MM.1S (cell line): ENCODE data around the gene DHFR.
"Not testable (repeated sequence)": the region's sequence is repeated elsewhere in the genome, so short reads cannot be mapped to it uniquely, and the experiment has no call there.

Source experiments
- DNase-seq: peaks from one replicate; pipeline ENCODE4 v3.0.0-alpha.2; 2015
- H2AFZ ChIP-seq: fragments of 300-600 bp; sonication (generic); 2 replicates; pipeline ENCODE4 v1.6.0; 2016; ENCODE audit warnings: antibody characterized with exemption, low read length
- H3F3A ChIP-seq: fragments of 300-600 bp; sonication (generic); 2 replicates; pipeline ENCODE4 v1.6.1; 2016; ENCODE audit warnings: mild to moderate bottlenecking, antibody characterized with exemption, low read length, moderate library complexity, mixed read lengths; ENCODE audit not compliant: insufficient read depth
- H3K27ac ChIP-seq: fragments of 300-600 bp; sonication (generic); 2 replicates; pipeline ENCODE4 v1.5.1; 2016; ENCODE audit warnings: mild to moderate bottlenecking, low read length
- H3K27me3 ChIP-seq: fragments of 300-600 bp; sonication (generic); replicated peaks from 2 replicates; pipeline ENCODE4 v1.6.0; 2016; ENCODE audit warnings: low read length; ENCODE audit not compliant: insufficient read depth
- H3K36me3 ChIP-seq: fragments of 300-600 bp; sonication (generic); replicated peaks from 2 replicates; pipeline ENCODE4 v1.6.1; 2016; ENCODE audit warnings: mild to moderate bottlenecking, low read length, mixed read lengths; ENCODE audit not compliant: insufficient read depth
- H3K4me1 ChIP-seq: fragments of 300-600 bp; sonication (generic); 2 replicates; pipeline ENCODE4 v1.6.1; 2016; ENCODE audit warnings: low read length, mixed read lengths
- H3K4me2 ChIP-seq: fragments of 300-600 bp; sonication (generic); 2 replicates; pipeline ENCODE4 v1.6.0; 2016; ENCODE audit warnings: low read depth, low read length
- H3K4me3 ChIP-seq: fragments of 300-600 bp; sonication (generic); 2 replicates; pipeline ENCODE4 v1.5.1; 2016; ENCODE audit warnings: low read length, mixed read lengths
- H3K79me2 ChIP-seq: fragments of 300-600 bp; sonication (generic); 2 replicates; pipeline ENCODE4 v1.6.1; 2016; ENCODE audit warnings: mixed run types, low read length, mixed read lengths
- H3K9ac ChIP-seq: fragments of 300-600 bp; sonication (generic); 2 replicates; pipeline ENCODE4 v1.6.1; 2016; ENCODE audit warnings: low read length, mixed read lengths
- H3K9me2 ChIP-seq: fragments of 300-600 bp; sonication (generic); replicated peaks from 2 replicates; pipeline ENCODE4 v1.6.1; 2016; ENCODE audit warnings: mild to moderate bottlenecking, low read length, mixed read lengths; ENCODE audit not compliant: insufficient read depth
- H3K9me3 ChIP-seq: fragments of 300-600 bp; sonication (generic); replicated peaks from 2 replicates; pipeline ENCODE4 v1.6.1; 2016; ENCODE audit warnings: mild to moderate bottlenecking, low read length, mixed read lengths; ENCODE audit not compliant: insufficient read depth
- H4K20me1 ChIP-seq: fragments of 300-600 bp; sonication (generic); 2 replicates; pipeline ENCODE4 v1.6.1; 2016; ENCODE audit warnings: mild to moderate bottlenecking, low read length, moderate library complexity, mixed read lengths; ENCODE audit not compliant: insufficient read depth
- CTCF ChIP-seq: fragments of 300-600 bp; sonication (generic); IDR thresholded peaks from 2 replicates; pipeline ENCODE4 v1.5.1; 2016; ENCODE audit warnings: antibody characterized with exemption, low read length, mixed read lengths
- EZH2 ChIP-seq: fragments of 300-600 bp; sonication (generic); optimal IDR thresholded peaks from 2 replicates; pipeline ENCODE3; 2017; ENCODE audit warnings: low read depth, mild to moderate bottlenecking, antibody characterized with exemption, low read length, mixed read lengths
- EZH2phosphoT487 ChIP-seq: fragments of 300-600 bp; sonication (generic); IDR thresholded peaks from 2 replicates; pipeline ENCODE4 v1.6.1; 2018; ENCODE audit warnings: antibody characterized with exemption, low read length

The DHFR gene

DNA sequence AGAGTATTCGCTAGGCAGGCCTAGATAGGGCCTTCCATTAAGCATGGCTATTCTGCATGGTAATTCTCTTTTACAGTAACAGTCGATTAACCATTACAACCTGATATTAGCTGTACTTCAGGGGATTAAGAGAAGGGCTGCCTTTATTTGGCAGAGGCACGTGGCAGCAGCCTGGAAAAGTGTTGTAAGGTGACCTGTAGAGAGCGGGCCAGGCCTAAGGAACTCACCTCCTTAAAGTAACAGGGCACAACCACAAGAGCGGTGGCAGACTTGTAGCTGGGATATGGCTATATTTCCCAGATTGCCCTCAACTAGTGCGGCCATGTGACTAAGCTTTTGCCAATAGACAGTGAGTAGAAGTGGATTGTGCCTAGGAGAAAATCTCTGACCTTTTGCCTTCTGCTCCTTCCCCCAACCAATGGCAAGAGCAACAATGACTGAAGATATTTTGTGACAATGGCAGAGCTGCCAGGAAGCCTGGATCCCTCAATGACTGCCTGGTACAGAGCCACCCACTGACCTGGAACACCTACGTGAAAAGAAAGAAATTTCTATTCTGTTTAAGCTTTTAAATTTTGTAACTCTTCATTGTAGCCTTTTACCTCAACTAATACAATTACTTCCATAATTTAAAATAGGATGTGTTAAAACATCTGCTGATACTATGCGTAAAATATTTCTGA is 65.8 kb downstream of the DHFR start:
- no peaks in the 10 kb centered on the region for H3K9me3 ChIP-seq
- no peaks in the 10 kb centered on the region for H3K4me1 ChIP-seq
- no peak for TF ChIP-seq EZH2phosphoT487
- TF ChIP-seq CTCF: no peak
- no peak for TF ChIP-seq EZH2
- H2AFZ ChIP-seq: no peak overlapping the region
- H3K79me2 ChIP-seq: no peaks in the 10 kb centered on the region
- no peaks in the 10 kb centered on the region for H3K9me2 ChIP-seq
- no peak overlapping the region for H3K4me2 ChIP-seq
- no peak overlapping the region for H3K27ac ChIP-seq
- no peak for DNase-seq
- H4K20me1 ChIP-seq: no peaks in the 10 kb centered on the region
- no peak overlapping the region for H3K4me3 ChIP-seq
- H3K36me3 ChIP-seq: no peaks in the 10 kb centered on the region
- H3K9ac ChIP-seq: no peak overlapping the region
- no peaks in the 10 kb centered on the region for H3F3A ChIP-seq
- no peaks in the 10 kb centered on the region for H3K27me3 ChIP-seq

- no peak overlapping the region for H3K27ac ChIP-seq
- no peak for DNase-seq
- H3K9me2 ChIP-seq: no peaks in the 10 kb centered on the region
- no peaks in the 10 kb centered on the region for H4K20me1 ChIP-seq
- H3F3A ChIP-seq: no peaks in the 10 kb centered on the region
- TF ChIP-seq EZH2phosphoT487 (no peak), CTCF (no peak), EZH2 (no peak)
- H2AFZ ChIP-seq: no peak overlapping the region
- no peaks in the 10 kb centered on the region for H3K36me3 ChIP-seq
- no peak overlapping the region for H3K4me3 ChIP-seq
- no peaks in the 10 kb centered on the region for H3K4me1 ChIP-seq
- H3K27me3 ChIP-seq: no peaks in the 10 kb centered on the region
- H3K9me3 ChIP-seq: no peaks in the 10 kb centered on the region
- no peaks in the 10 kb centered on the region for H3K79me2 ChIP-seq
- H3K4me2 ChIP-seq: no peak overlapping the region
- no peak overlapping the region for H3K9ac ChIP-seq
Observed at GRCh38 chr5:80584770-80585169, 70.0 kb downstream of the DHFR start.

GRCh38 chr5:80580291-80580690 is 74.5 kb downstream of the DHFR start:
- H3K4me2 ChIP-seq, H3F3A ChIP-seq, H3K9me3 ChIP-seq, H4K20me1 ChIP-seq, H3K9ac ChIP-seq, H3K9me2 ChIP-seq, H3K36me3 ChIP-seq, H3K27me3 ChIP-seq, H3K27ac ChIP-seq, H3K4me3 ChIP-seq, H3K4me1 ChIP-seq, DNase-seq, H3K79me2 ChIP-seq, H2AFZ ChIP-seq: not testable (repeated sequence)

- H3K9me3 ChIP-seq: no peaks in the 10 kb centered on the region
- DNase-seq: no peak
- TF ChIP-seq EZH2phosphoT487 (no peak), CTCF (no peak), EZH2 (no peak)
- H3K4me2 ChIP-seq: no peak overlapping the region
- H3K79me2 ChIP-seq: no peaks in the 10 kb centered on the region
- H3K4me1 ChIP-seq: no peaks in the 10 kb centered on the region
- H3K27ac ChIP-seq: no peak overlapping the region
- H3K4me3 ChIP-seq: no peak overlapping the region
- H3K27me3 ChIP-seq: no peaks in the 10 kb centered on the region
- H3K36me3 ChIP-seq: no peaks in the 10 kb centered on the region
- H3F3A ChIP-seq: no peaks in the 10 kb centered on the region
- H4K20me1 ChIP-seq: no peaks in the 10 kb centered on the region
- H3K9ac ChIP-seq: no peak overlapping the region
- no peaks in the 10 kb centered on the region for H3K9me2 ChIP-seq
- H2AFZ ChIP-seq: no peak overlapping the region
Observed at GRCh38 chr5:80579050-80579449, 75.7 kb downstream of the DHFR start.
